Stimulated activated CD8-positive, alpha-beta memory T cell treated with anti-CD3 and anti-CD28 coated beads, Interleukin-15, amount 100 ng/mL, for 48 hours (primary cell): ENCODE data around the gene GRAMD2A.
A peak's percentile ranks its signal among the peaks of the same experiment; 100 is the strongest.

ENCODE experiments used
- DNase-seq, 2 donors: peaks; one replicate each; pipeline ENCODE4 v3.0.0-alpha.2; 2020; ENCODE audit warnings: low read depth in 2 of 2

Gene GRAMD2A

GRCh38 chr15:72168131-72168807 lies 29.3 kb downstream of the GRAMD2A start:
- no peak for DNase-seq

- no peak for DNase-seq
Measured at GRCh38 chr15:72167445-72167844, 30.1 kb downstream of the GRAMD2A start.

GRCh38 chr15:72166716-72167417 lies 30.7 kb downstream of the GRAMD2A start:
- no peak for DNase-seq

- no peak for DNase-seq
Measured at GRCh38 chr15:72163719-72164118, 33.9 kb downstream of the GRAMD2A start.

GRCh38 chr15:72162569-72162968 lies 35.0 kb downstream of the GRAMD2A start:
- no peak for DNase-seq

GRCh38 chr15:72161361-72162132 lies 36.0 kb downstream of the GRAMD2A start:
- no peak for DNase-seq

GRCh38 chr15:72160696-72161245 lies 36.8 kb downstream of the GRAMD2A start:
- DNase-seq, result no peak

GRCh38 chr15:72156928-72157327 lies 40.7 kb downstream of the GRAMD2A start:
- DNase-seq, result no peak

GRCh38 chr15:72155635-72156616 lies 41.7 kb downstream of the GRAMD2A start:
- peak; percentile 61 to 62 for DNase-seq

GRCh38 chr15:72155003-72155621 lies 42.5 kb downstream of the GRAMD2A start:
- DNase-seq, result no peak

GRCh38 chr15:72154316-72154715 lies 43.3 kb downstream of the GRAMD2A start:
- no peak for DNase-seq

GRCh38 chr15:72153269-72154000 lies 44.2 kb downstream of the GRAMD2A start:
- DNase-seq, result no peak

GRCh38 chr15:72147418-72147817 lies 50.2 kb downstream of the GRAMD2A start:
- no peak for DNase-seq

- DNase-seq, result no peak
Measured at GRCh38 chr15:72146934-72147333, 50.7 kb downstream of the GRAMD2A start.

- no peak for DNase-seq
Measured at GRCh38 chr15:72146221-72146620, 51.4 kb downstream of the GRAMD2A start.

- no peak for DNase-seq
Measured at GRCh38 chr15:72141171-72142084, 56.2 kb downstream of the GRAMD2A start.

- DNase-seq, result no peak
Measured at GRCh38 chr15:72140088-72140487, 57.5 kb downstream of the GRAMD2A start.

- DNase-seq, result no peak
Measured at GRCh38 chr15:72139667-72140066, 57.9 kb downstream of the GRAMD2A start.
